ENCODE results near the gene STUM. TPM values are rescaled to one million over a fixed set of nuclear protein-coding genes. Genes with fewer than 3 reads are reported as not detected.

The STUM gene
- polyA plus RNA-seq, 1 experiment, result not detected

DNA sequence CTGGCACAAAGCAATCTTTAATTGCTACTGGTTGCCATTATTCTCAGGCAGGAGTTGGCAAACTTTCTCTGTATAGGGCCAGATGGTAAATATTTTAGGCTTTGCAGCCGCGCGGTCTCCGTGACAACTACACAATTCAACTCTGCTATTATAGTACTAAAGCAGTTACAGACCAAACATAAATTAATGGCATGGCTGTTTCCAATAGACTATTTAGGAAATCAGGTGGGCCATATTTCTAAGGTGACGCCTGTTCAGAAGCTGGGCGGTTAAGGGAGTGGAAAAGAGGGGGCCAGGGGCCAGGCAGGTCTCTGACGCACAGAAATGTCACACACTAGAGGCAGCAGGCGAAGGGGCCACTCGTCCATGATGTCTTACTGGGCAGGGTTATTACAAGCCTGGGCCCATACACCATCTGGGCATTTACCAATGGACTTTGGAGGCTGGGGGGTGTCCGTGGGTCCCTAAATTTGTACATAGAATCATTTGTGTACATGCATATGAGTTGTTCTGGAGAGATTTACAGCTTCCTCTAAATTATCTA lies 80.1 kb downstream of the STUM start:
- Histone ChIP-seq H3K27me3 (ENCODE audit: control insufficient read depth, insufficient read depth, low read length) (peaks cover 1% of the 10 kb centered on the region; the same call in 1 of the 2 replicates), H3K4me3 (ENCODE audit: low read depth, low read length) (no peak overlapping the region), H3K36me3 (ENCODE audit: control insufficient read depth, insufficient read depth, low read length) (no peaks in the 10 kb centered on the region)
- TF ChIP-seq, protein P1, sequence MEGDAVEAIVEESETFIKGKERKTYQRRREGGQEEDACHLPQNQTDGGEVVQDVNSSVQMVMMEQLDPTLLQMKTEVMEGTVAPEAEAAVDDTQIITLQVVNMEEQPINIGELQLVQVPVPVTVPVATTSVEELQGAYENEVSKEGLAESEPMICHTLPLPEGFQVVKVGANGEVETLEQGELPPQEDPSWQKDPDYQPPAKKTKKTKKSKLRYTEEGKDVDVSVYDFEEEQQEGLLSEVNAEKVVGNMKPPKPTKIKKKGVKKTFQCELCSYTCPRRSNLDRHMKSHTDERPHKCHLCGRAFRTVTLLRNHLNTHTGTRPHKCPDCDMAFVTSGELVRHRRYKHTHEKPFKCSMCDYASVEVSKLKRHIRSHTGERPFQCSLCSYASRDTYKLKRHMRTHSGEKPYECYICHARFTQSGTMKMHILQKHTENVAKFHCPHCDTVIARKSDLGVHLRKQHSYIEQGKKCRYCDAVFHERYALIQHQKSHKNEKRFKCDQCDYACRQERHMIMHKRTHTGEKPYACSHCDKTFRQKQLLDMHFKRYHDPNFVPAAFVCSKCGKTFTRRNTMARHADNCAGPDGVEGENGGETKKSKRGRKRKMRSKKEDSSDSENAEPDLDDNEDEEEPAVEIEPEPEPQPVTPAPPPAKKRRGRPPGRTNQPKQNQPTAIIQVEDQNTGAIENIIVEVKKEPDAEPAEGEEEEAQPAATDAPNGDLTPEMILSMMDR (IDR thresholded peaks at IDR 0.05; ENCODE audit: insufficient read depth, low read depth, low read length), result no peak
- ChIA-PET CTCF (interaction anchor here (1.0 to 1.2 kb wide), 3 partner anchors 9 to 195 kb away, joined by 3 to 4 read pairs (median 3); no protein-coding TSS in a partner anchor), POLR2A (no interaction called here)
- DNase-seq (ENCODE audit: low read depth), result no peak

GRCh38 chr1:226629210-226629895 lies 80.8 kb downstream of the STUM start:
- H3K36me3 ChIP-seq (ENCODE audit: control insufficient read depth, insufficient read depth, low read length), result no peaks in the 10 kb centered on the region
- no peak for DNase-seq (ENCODE audit: low read depth)
- H3K4me3 ChIP-seq (ENCODE audit: low read depth, low read length), result no peak overlapping the region
- POLR2A ChIA-PET, result no interaction called here
- CTCF ChIA-PET, result interaction anchor here (1.2 kb wide), 1 partner anchor 9 kb away, joined by 3 read pairs; no protein-coding TSS in a partner anchor
- TF ChIP-seq, protein P1 (IDR thresholded peaks at IDR 0.05; ENCODE audit: insufficient read depth, low read depth, low read length), result no peak
- peaks cover 1% of the 10 kb centered on the region; the same call in 1 of the 2 replicates for H3K27me3 ChIP-seq (ENCODE audit: control insufficient read depth, insufficient read depth, low read length)

DNA sequence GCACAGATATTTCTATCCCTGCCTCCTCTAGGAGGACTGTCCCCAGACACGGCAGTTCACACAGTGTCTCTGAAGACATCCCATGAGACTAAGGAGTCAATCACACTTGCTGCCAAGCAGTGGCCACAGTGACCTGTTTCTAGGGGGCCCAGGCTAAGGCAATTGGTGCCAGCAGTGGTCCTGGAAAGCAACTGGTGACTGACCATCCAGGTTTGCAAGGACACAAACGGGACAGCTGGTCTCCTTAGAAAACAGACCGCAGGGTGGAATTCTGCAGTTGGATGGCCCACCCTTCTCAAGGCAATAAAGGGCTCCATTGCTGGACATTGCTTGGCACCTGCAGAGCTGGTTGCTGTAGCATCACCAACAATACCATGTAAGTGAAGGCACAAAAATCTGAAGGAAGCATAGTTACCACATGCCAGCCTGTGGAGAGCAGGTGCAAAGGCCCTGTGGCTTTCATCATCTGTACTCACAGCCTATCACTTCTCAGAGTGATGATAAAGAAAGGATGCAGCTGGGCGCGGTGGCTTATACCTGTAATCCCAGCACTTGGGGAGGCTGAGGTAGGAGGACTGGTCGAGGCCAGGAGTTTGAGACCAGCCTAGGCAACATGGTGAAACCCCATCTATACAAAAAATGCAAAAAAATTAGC lies 81.5 kb downstream of the STUM start:
- TF ChIP-seq, protein P1 (IDR thresholded peaks at IDR 0.05; ENCODE audit: insufficient read depth, low read depth, low read length), result no peak
- ChIA-PET POLR2A (no interaction called here), CTCF (interaction anchor here (0.9 kb wide), 1 partner anchor 41 kb away, joined by 3 read pairs; no protein-coding TSS in a partner anchor)

GRCh38 chr1:226630592-226630991 lies 82.0 kb downstream of the STUM start:
- DNase-seq (ENCODE audit: low read depth), result no peak
- ChIA-PET CTCF (interaction anchor here (0.9 to 6.1 kb wide), 3 partner anchors 42 to 195 kb away, joined by 3 to 126 read pairs (median 3); partner anchors contain the start of gene STUM), POLR2A (interaction anchor here (1.1 kb wide), 1 partner anchor 10 kb away, joined by 4 read pairs; no protein-coding TSS in a partner anchor)

More for the DNA sequence above, 81.5 kb downstream of the STUM start:
- DNase-seq (ENCODE audit: low read depth), result no peak
- Histone ChIP-seq H3K27me3 (ENCODE audit: control insufficient read depth, insufficient read depth, low read length) (peaks cover 1% of the 10 kb centered on the region; the same call in 1 of the 2 replicates), H3K4me3 (ENCODE audit: low read depth, low read length) (no peak overlapping the region), H3K36me3 (ENCODE audit: control insufficient read depth, insufficient read depth, low read length) (no peaks in the 10 kb centered on the region)

More at GRCh38 chr1:226630592-226630991, 82.0 kb downstream of the STUM start:
- Histone ChIP-seq H3K27me3 (ENCODE audit: control insufficient read depth, insufficient read depth, low read length) (peaks cover 1% of the 10 kb centered on the region; the same call in 1 of the 2 replicates), H3K36me3 (ENCODE audit: control insufficient read depth, insufficient read depth, low read length) (no peaks in the 10 kb centered on the region), H3K4me3 (ENCODE audit: low read depth, low read length) (no peak overlapping the region)
- TF ChIP-seq, protein P1 (IDR thresholded peaks at IDR 0.05; ENCODE audit: insufficient read depth, low read depth, low read length), result no peak

Measured in BJ (cell line).